ENCODE results near the gene TXN2. TPM values are rescaled to one million over a fixed set of nuclear protein-coding genes. Genes with fewer than 3 reads are reported as not detected.

The TXN2 gene
- total and polyA plus RNA-seq, 4 donors, result 22.0 to 135 (median 85.1) TPM

DNA sequence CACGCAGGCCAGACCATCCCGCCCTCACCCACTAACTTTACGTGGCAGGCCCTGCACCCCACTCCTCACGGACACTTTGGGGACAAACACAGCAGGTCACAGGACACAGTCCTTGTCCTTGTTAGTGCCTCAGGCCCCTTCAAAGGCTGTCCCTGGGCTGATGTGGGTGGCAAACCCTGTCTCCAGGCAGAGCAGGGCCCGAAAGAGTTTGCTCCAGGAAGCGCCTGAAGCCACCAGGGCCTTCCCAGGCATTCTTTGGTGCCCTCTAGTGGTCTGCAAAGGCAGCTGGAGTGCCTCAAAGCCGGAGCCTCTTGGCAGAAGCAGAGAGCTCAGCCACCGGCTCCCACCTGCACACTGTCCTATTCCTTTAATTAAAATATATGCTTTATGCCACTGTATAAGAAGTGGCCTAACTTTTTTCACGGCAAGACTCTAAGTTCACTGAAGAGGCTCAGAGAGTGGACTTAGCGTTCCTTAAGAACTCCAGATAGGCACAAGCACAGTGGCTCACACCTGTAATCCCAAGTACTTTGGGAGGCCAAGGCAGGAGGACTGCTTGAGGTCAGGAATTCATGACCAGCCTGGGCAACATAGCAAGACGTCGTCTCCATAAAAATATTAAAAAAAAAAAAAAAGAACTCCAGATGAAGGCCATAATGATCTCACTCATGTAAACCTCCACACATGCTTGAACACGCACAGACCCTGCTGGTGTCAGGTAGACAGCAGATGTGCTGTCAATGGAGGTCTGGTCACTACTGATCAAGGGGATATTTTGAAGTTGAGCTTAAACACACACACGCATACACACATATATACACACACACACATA, 11.1 kb downstream of the TXN2 start:
- 56% methylated on average over 8 of the region's 14 CpGs for WGBS (ENCODE audit: insufficient coverage)
- Histone ChIP-seq H3K27ac (ENCODE audit: low read depth, low read length) (no peak overlapping the region), H3K36me3 (ENCODE audit: control insufficient read depth, insufficient read depth, low read length) (peaks cover 85% of the 10 kb centered on the region), H3K4me1 (ENCODE audit: control insufficient read depth, insufficient read depth, low read length) (peaks cover 8% of the 10 kb centered on the region), H3K4me3 (ENCODE audit: low read depth, low read length) (no peak overlapping the region), H3K27me3 (ENCODE audit: control insufficient read depth, insufficient read depth, low read length) (no peaks in the 10 kb centered on the region), H3K9me3 (ENCODE audit: control insufficient read depth, insufficient read depth, low read length) (no peaks in the 10 kb centered on the region)
- peak in 4 of 6 donors; percentile 72 to 94 (median 84) for DNase-seq (ENCODE audit: low read depth in 4 of 6, low spot score in 6 of 6)

DNA sequence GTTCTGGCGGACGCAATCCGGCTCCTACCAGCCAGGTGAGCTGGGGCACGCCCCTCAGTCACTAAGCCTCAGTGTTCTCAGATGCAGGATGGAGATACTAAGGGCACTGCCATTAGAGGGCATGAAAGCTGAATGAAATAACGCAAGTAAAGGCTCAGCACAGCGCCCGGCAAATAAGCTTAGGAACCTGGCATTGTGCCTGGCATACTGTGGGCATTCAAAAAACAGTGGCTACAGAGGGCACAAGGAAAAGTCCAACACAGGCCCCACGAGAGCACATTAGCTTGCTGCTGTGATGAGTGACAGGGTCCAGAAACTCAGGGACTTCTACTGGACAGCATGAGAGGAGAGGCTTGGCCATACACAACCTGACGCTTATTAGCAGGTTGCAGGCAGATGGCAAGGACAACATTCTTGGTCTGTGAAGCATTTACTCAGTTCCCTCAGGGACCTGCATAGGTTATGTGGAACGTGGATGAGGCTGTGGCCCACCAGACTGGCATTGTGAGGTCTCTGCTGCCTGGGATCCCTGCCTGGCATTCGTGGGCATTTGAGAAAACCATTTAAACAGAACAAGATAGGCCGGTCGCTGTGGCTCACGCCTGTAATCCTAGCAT, 12.2 kb downstream of the TXN2 start:
- Histone ChIP-seq H3K4me1 (ENCODE audit: control insufficient read depth, insufficient read depth, low read length) (peaks cover 8% of the 10 kb centered on the region), H3K27ac (ENCODE audit: low read depth, low read length) (no peak overlapping the region), H3K27me3 (ENCODE audit: control insufficient read depth, insufficient read depth, low read length) (no peaks in the 10 kb centered on the region), H3K36me3 (ENCODE audit: control insufficient read depth, insufficient read depth, low read length) (peaks cover 81% of the 10 kb centered on the region), H3K4me3 (ENCODE audit: low read depth, low read length) (no peak overlapping the region), H3K9me3 (ENCODE audit: control insufficient read depth, insufficient read depth, low read length) (no peaks in the 10 kb centered on the region)
- 83% methylated on average over 14 of the region's 14 CpGs for WGBS (ENCODE audit: insufficient coverage)
- no peak for DNase-seq (ENCODE audit: low read depth in 4 of 6, low spot score in 6 of 6)

DNA sequence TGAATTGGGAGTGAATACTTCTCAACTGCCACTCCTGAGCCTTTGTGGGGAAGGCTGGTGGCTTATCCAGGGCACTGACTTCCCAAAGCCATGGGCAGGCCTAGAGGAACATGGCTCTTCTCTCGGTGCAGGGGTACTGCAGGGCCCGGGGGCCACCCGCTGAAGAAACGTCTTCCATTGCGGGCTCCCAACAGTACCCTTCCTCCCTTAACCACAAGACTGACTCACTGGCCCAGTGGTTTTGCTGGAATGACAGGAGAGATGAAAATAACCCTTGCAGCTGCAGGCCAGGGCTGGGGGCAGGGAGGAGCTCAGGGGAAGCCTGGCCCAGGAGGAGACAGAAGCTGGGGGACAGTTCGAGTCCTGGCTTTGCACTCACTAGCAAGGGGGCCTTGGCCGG, 13.5 kb downstream of the TXN2 start:
- 100% methylated on average over 4 of the region's 7 CpGs for WGBS (ENCODE audit: insufficient coverage)
- Histone ChIP-seq H3K9me3 (ENCODE audit: control insufficient read depth, insufficient read depth, low read length) (no peaks in the 10 kb centered on the region), H3K36me3 (ENCODE audit: control insufficient read depth, insufficient read depth, low read length) (peaks cover 69% of the 10 kb centered on the region), H3K27me3 (ENCODE audit: control insufficient read depth, insufficient read depth, low read length) (no peaks in the 10 kb centered on the region), H3K27ac (ENCODE audit: low read depth, low read length) (no peak overlapping the region), H3K4me1 (ENCODE audit: control insufficient read depth, insufficient read depth, low read length) (peaks cover 8% of the 10 kb centered on the region), H3K4me3 (ENCODE audit: low read depth, low read length) (no peak overlapping the region)
- no peak for DNase-seq (ENCODE audit: low read depth in 4 of 6, low spot score in 6 of 6)

DNA sequence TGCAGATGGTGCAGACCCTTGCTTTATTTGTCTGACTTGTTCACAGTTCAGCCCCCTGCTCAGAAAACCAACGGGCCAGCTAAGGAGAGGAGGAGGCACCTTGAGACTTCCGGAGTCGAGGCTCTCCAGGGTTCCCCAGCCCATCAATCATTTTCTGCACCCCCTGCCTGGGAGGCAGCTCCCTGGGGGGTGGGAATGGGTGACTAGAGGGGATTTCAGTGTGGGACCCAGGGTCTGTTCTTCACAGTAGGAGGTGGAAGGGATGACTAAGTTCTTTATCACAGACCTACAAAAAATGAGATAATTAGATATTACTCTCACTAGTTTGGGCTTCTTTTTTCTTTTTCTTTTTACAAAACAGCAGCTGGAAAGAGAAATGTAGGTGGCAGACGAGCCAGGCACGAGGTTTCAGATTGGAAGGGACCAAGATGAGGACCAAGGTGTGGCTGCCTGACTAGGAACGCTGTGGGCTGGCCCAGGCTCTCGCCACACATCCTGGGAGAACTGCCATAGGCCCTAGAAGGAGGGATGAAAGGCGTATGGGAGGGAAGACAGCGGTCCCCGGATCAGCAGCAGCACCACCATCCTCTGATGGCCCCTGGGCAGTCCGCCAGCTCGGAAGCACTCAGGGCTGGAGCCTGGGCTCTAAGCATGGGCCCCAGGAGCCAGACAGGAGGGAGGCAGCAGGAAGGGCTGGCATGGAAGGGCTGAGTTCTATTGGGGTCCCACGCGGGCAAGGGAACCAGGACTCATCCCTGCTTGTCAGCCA, 14.2 kb downstream of the TXN2 start:
- Histone ChIP-seq H3K27me3 (ENCODE audit: control insufficient read depth, insufficient read depth, low read length) (no peaks in the 10 kb centered on the region), H3K4me3 (ENCODE audit: low read depth, low read length) (no peak overlapping the region), H3K36me3 (ENCODE audit: control insufficient read depth, insufficient read depth, low read length) (peaks cover 62% of the 10 kb centered on the region), H3K9me3 (ENCODE audit: control insufficient read depth, insufficient read depth, low read length) (no peaks in the 10 kb centered on the region), H3K27ac (ENCODE audit: low read depth, low read length) (no peak overlapping the region), H3K4me1 (ENCODE audit: control insufficient read depth, insufficient read depth, low read length) (peaks cover 10% of the 10 kb centered on the region)
- 86% methylated on average over 12 of the region's 14 CpGs for WGBS (ENCODE audit: insufficient coverage)
- no peak for DNase-seq (ENCODE audit: low read depth in 4 of 6, low spot score in 6 of 6)

DNA sequence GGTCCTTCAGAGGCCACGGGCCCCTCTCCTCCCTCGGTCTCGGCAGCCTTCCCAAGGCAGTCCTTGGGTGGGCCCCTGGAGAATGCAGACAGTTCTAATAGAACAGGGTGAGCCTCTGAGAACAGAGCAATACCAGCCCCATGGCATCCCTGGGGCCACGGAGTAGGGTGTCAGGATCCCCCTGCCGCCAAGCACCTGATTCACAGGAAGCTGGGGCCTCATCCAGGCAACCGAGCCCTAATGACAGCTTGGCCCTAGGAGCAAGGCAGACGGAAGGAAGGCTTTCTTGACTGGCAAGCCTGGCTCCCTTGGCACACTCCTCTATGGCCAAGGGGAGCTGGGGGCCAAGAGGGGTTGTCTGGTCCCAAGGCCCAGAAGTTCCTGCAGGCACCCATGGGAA, 15.2 kb downstream of the TXN2 start:
- no peak overlapping the region for H3K27ac ChIP-seq (ENCODE audit: low read depth, low read length)
- H3K4me1 ChIP-seq (ENCODE audit: control insufficient read depth, insufficient read depth, low read length), result peaks cover 12% of the 10 kb centered on the region

DNA sequence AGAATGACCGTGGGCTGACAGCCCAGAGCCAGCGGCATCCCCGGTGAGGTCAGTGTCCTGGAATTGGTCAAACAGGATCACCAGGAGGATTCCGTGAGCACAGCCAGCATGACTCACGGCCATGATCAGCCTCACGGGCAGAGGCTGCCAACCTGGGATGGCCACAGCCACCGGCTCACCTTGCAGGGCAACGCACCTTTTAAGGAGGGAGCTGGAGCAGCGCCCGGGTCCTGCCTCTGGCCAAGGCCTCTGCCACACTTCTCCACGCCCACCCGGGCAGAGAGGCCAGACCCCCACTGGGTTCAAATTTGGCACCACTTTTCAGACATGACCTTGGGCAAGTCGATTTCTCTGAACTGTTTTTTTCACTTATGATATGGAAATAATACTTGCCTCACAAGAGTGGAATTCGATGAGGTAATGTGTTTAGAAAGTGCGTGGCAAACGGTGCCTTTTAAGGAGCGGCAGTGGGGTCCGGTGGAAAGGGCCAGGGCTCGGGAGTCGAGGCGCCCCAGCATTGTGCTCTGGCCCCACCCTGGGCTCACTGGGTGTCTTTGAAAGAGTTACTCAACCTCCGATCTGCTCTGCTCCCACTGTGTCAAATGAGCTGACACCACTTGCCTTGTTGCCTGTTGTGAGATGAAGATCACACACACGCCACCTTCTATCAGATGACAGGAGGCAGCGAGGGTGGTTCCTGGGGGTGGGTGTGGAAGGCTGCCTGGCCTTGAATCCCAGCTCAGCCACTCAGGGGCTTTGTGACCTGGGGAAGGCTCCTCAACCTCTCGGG, 16.0 kb downstream of the TXN2 start:
- peaks cover 48% of the 10 kb centered on the region for H3K36me3 ChIP-seq (ENCODE audit: control insufficient read depth, insufficient read depth, low read length)
- no peaks in the 10 kb centered on the region for H3K9me3 ChIP-seq (ENCODE audit: control insufficient read depth, insufficient read depth, low read length)
- no peak overlapping the region for H3K4me3 ChIP-seq (ENCODE audit: low read depth, low read length)
- DNase-seq (ENCODE audit: low read depth in 4 of 6, low spot score in 6 of 6), result no peak
- H3K4me1 ChIP-seq (ENCODE audit: control insufficient read depth, insufficient read depth, low read length), result peaks cover 9% of the 10 kb centered on the region
- no peaks in the 10 kb centered on the region for H3K27me3 ChIP-seq (ENCODE audit: control insufficient read depth, insufficient read depth, low read length)
- 87% methylated on average over 22 of the region's 25 CpGs for WGBS (ENCODE audit: insufficient coverage)
- no peak overlapping the region for H3K27ac ChIP-seq (ENCODE audit: low read depth, low read length)

More for the DNA sequence above, 15.2 kb downstream of the TXN2 start:
- DNase-seq (ENCODE audit: low read depth in 4 of 6, low spot score in 6 of 6), result no peak
- H3K4me3 ChIP-seq (ENCODE audit: low read depth, low read length), result no peak overlapping the region
- H3K9me3 ChIP-seq (ENCODE audit: control insufficient read depth, insufficient read depth, low read length), result no peaks in the 10 kb centered on the region
- peaks cover 53% of the 10 kb centered on the region for H3K36me3 ChIP-seq (ENCODE audit: control insufficient read depth, insufficient read depth, low read length)
- H3K27me3 ChIP-seq (ENCODE audit: control insufficient read depth, insufficient read depth, low read length), result no peaks in the 10 kb centered on the region
- WGBS (ENCODE audit: insufficient coverage), result 85% methylated on average over 7 of the region's 7 CpGs

DNA sequence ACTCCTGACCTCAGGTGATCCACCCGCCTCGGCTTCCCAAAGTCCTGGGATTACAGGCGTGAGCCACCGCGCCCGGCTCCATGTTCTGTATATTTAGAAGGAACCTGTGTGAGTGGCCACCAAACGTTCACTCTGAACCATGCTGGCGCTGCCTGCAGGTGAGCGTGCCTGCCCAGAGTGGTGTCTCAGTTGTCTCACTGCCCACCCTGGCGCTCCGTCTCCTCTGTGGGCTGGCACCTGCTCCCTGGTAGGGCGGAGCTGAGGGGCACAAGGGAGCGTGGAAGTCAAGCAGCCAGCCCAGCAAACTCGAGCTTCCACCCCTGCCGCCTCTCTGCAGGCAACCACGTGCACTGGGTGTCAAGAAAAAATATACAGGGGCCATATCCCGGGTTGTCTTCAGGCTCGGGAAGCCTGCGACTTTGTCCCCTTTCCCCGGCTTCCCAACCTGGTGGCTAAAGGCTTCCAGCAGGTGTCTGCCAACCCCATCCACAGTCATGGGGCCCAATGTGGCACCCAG, 16.7 kb downstream of the TXN2 start:
- 89% methylated on average over 20 of the region's 20 CpGs for WGBS (ENCODE audit: insufficient coverage)
- H3K36me3 ChIP-seq (ENCODE audit: control insufficient read depth, insufficient read depth, low read length), result peaks cover 44% of the 10 kb centered on the region
- no peak for DNase-seq (ENCODE audit: low read depth in 4 of 6, low spot score in 6 of 6)
- no peak overlapping the region for H3K4me3 ChIP-seq (ENCODE audit: low read depth, low read length)
- H3K27me3 ChIP-seq (ENCODE audit: control insufficient read depth, insufficient read depth, low read length), result no peaks in the 10 kb centered on the region
- no peak overlapping the region for H3K27ac ChIP-seq (ENCODE audit: low read depth, low read length)
- H3K4me1 ChIP-seq (ENCODE audit: control insufficient read depth, insufficient read depth, low read length), result peaks cover 3% of the 10 kb centered on the region
- no peaks in the 10 kb centered on the region for H3K9me3 ChIP-seq (ENCODE audit: control insufficient read depth, insufficient read depth, low read length)

DNA sequence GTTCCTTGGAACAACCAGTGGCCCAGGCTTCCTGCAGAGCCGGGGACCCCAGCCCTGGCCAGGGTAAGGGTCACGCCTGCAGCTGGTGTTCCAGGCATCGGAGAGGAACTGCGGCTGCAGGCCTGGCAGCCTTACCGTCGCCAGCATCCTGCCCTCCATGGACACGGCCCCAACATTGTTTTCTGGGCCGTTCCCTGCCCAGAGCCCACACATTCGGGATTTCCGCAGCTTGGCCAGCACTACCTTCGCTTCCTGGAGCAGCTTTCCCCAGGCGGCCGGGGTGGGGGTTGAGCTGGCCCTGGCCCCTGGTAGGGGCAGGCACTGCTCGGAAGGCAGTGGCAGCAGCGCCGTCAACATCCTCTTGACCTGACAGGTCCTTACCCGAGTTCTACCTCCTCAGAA, 17.7 kb downstream of the TXN2 start:
- peaks cover 3% of the 10 kb centered on the region for H3K4me1 ChIP-seq (ENCODE audit: control insufficient read depth, insufficient read depth, low read length)

More for the DNA sequence above, 17.7 kb downstream of the TXN2 start:
- Histone ChIP-seq H3K27me3 (ENCODE audit: control insufficient read depth, insufficient read depth, low read length) (no peaks in the 10 kb centered on the region), H3K9me3 (ENCODE audit: control insufficient read depth, insufficient read depth, low read length) (no peaks in the 10 kb centered on the region), H3K27ac (ENCODE audit: low read depth, low read length) (no peak overlapping the region), H3K4me3 (ENCODE audit: low read depth, low read length) (no peak overlapping the region), H3K36me3 (ENCODE audit: control insufficient read depth, insufficient read depth, low read length) (peaks cover 40% of the 10 kb centered on the region)
- WGBS (ENCODE audit: insufficient coverage), result 73% methylated on average over 15 of the region's 17 CpGs
- no peak for DNase-seq (ENCODE audit: low read depth in 4 of 6, low spot score in 6 of 6)

All from spinal cord (tissue), 10 donors.